ENCODE results near the gene ANK2. TPM values are rescaled to one million over a fixed set of nuclear protein-coding genes. Genes with fewer than 3 reads are reported as not detected.

Gene ANK2
- total RNA-seq, 1 donor from 2014 or later: 14.0 TPM

DNA sequence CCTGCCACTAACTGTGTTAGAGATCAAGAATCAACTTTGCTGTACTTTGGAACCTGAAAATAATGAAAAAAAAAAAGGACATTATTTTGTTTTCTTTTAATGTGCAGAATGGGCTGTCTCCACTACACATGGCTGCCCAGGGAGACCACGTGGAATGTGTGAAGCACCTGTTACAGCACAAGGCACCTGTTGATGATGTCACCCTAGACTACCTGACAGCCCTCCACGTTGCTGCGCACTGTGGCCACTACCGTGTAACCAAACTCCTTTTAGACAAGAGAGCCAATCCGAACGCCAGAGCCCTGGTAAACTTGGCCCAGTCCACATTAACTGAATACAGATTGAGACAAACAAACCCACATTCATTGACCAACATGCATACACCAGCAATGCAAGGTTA is 206.2 kb downstream of the ANK2 start:
- H3K9me3 ChIP-seq: no peaks in the 10 kb centered on the region
- H3K4me3 ChIP-seq: no peak overlapping the region
- no peak for ATAC-seq
- TF ChIP-seq, protein P1, sequence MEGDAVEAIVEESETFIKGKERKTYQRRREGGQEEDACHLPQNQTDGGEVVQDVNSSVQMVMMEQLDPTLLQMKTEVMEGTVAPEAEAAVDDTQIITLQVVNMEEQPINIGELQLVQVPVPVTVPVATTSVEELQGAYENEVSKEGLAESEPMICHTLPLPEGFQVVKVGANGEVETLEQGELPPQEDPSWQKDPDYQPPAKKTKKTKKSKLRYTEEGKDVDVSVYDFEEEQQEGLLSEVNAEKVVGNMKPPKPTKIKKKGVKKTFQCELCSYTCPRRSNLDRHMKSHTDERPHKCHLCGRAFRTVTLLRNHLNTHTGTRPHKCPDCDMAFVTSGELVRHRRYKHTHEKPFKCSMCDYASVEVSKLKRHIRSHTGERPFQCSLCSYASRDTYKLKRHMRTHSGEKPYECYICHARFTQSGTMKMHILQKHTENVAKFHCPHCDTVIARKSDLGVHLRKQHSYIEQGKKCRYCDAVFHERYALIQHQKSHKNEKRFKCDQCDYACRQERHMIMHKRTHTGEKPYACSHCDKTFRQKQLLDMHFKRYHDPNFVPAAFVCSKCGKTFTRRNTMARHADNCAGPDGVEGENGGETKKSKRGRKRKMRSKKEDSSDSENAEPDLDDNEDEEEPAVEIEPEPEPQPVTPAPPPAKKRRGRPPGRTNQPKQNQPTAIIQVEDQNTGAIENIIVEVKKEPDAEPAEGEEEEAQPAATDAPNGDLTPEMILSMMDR (IDR thresholded peaks at IDR 0.05): no peak
- no peak for DNase-seq
- no peak overlapping the region for H3K27ac ChIP-seq
- no peaks in the 10 kb centered on the region for H3K4me1 ChIP-seq
- no peaks in the 10 kb centered on the region for H3K27me3 ChIP-seq (ENCODE audit: low read depth)
- intact Hi-C loops (cut with DNase I): no loop called here
- H3K36me3 ChIP-seq: no peaks in the 10 kb centered on the region

DNA sequence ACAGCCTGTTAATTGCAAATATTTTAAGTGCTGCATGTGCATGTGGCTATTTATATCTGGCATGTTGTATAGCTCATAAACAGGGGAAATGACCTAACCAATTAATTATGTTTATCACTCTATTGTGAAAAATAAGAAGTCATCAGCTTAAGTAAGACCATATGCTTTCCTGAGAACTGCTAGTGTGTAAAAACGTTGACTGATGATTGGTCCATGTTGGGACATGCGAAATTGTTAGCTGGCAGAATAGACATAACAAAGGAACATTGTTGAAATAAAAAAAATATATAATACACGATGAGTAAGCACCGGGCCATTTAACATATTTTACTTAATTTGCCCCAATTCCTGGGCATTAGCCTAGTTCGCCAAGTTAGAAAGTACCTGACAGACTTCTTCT is 207.5 kb downstream of the ANK2 start:
- intact Hi-C loops (cut with DNase I): no loop called here
- TF ChIP-seq, protein P1 (IDR thresholded peaks at IDR 0.05): no peak

DNA sequence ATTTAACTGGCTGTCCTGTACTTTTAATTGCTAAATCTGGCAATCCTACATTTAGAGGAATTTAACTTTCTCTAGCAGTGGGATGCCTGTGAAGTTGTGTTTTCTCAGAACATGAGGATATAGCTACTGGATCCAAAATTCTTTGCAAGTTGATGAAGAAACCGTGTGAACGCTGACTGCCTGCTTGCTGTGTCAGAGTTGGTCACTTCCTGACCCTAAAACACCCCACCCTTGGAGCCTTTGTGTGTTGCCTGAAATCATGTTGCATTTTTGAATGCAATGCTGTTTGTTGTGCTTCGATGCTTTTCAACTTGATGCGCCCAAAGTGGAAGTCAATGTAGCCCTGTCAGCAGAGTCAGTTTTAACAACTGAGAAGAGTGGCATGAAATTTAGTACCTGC is 211.2 kb downstream of the ANK2 start:
- DNase-seq (no peak), ATAC-seq (no peak)
- no peak overlapping the region for H3K4me3 ChIP-seq
- H3K36me3 ChIP-seq: no peaks in the 10 kb centered on the region
- H3K27ac ChIP-seq: no peak overlapping the region
- intact Hi-C loops (cut with DNase I): no loop called here
- no peaks in the 10 kb centered on the region for H3K9me3 ChIP-seq
- TF ChIP-seq, protein P1 (IDR thresholded peaks at IDR 0.05): no peak
- H3K27me3 ChIP-seq (ENCODE audit: low read depth): no peaks in the 10 kb centered on the region
- H3K4me1 ChIP-seq: no peaks in the 10 kb centered on the region

More for the DNA sequence above, 207.5 kb downstream of the ANK2 start:
- Histone ChIP-seq H3K4me3 (no peak overlapping the region), H3K36me3 (no peaks in the 10 kb centered on the region), H3K27ac (no peak overlapping the region), H3K9me3 (no peaks in the 10 kb centered on the region), H3K4me1 (no peaks in the 10 kb centered on the region), H3K27me3 (ENCODE audit: low read depth) (no peaks in the 10 kb centered on the region)
- DNase-seq (no peak), ATAC-seq (no peak)

DNA sequence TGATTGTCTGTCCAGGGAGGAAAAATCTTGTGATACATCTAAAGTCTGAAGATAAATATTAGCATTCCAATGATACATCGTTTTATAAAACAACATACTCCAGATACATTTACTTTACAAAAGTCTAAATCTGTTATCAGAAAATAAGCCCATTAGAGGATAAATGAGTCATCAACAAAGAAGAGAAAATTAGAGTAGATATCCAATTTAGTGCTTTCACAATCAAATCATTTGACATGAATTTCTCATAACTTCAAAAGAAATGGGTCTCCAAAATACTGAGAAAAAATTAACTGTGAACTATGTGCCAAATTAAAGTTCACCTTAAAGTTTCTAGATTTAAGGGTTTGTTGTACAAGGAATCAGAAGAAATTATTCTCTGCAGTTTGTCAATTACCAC is 213.8 kb downstream of the ANK2 start:
- Histone ChIP-seq H3K27ac (no peak overlapping the region), H3K4me3 (no peak overlapping the region), H3K36me3 (no peaks in the 10 kb centered on the region), H3K9me3 (no peaks in the 10 kb centered on the region), H3K27me3 (ENCODE audit: low read depth) (no peaks in the 10 kb centered on the region), H3K4me1 (no peaks in the 10 kb centered on the region)
- ATAC-seq (no peak), DNase-seq (no peak)
- intact Hi-C loops (cut with DNase I): no loop called here
- TF ChIP-seq, protein P1 (IDR thresholded peaks at IDR 0.05): no peak

DNA sequence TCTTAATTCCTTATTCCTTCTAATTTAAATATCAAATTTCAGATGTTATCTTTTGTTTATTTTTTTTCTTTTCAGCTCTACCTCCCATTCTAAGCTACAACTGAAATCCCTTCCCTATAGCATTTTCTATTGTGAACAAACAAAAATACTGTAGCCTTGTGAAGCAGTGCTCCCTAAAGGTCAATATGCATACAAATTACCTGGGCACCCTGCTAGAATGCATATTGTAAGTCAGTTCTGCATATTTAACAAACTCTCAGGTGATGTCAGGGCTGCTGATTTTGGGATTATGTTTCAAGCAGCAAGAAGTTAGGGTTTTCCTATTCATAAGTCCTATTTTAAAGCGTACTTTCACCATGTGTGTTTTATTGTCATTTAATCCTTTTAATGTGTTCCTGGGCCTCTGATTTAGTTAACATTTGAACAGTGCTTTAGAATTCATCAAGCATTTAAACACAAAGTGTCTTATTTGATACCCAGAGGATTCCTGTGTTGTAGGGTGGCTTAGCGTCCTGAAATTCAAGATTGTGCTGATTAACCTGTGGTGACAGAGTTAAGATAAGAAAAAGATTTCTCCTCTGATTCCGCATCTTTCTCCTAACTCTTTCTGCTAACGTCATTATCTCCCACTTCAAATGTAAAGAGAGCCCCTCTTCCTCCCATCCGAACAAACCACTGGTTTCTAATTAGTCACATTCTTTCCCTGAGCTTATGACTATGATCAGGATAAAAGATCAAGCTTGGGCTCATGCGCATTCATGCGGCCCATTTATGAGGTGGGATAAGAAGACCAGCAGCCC is 221.3 kb downstream of the ANK2 start:
- H3K4me1 ChIP-seq: no peaks in the 10 kb centered on the region
- no peaks in the 10 kb centered on the region for H3K27me3 ChIP-seq (ENCODE audit: low read depth)
- no peak for ATAC-seq
- H3K27ac ChIP-seq: no peak overlapping the region
- no peaks in the 10 kb centered on the region for H3K9me3 ChIP-seq
- no peak for DNase-seq
- H3K4me3 ChIP-seq: no peak overlapping the region
- intact Hi-C loops (cut with DNase I): no loop called here
- no peaks in the 10 kb centered on the region for H3K36me3 ChIP-seq
- TF ChIP-seq, protein P1 (IDR thresholded peaks at IDR 0.05): no peak
